Liver (tissue), 9 donors: ENCODE results near the gene ZNF777. TPM values are rescaled to one million over a fixed set of nuclear protein-coding genes. Genes with fewer than 3 reads are reported as not detected.

Experiments used
- DNase-seq: peaks from one replicate; pipeline ENCODE4 v3.0.0-alpha.2; 2017; ENCODE audit warnings: low spot score
- H3K27ac ChIP-seq, 2 donors: one replicate each; pipeline ENCODE4 v1.7.0; 2013; ENCODE audit warnings: inconsistent platforms in 2 of 2, low read length in 2 of 2, control low read depth in 1 of 2, low read depth in 1 of 2, mild to moderate bottlenecking in 1 of 2
- H3K27me3 ChIP-seq, 4 donors: one replicate each; pipeline versions ENCODE4 v1.6.1 to v1.7.0; 2013; ENCODE audit warnings: low read length in 3 of 4, inconsistent platforms in 1 of 4, mild to moderate bottlenecking in 1 of 4, moderate library complexity in 1 of 4; ENCODE audit not compliant: control insufficient read depth in 4 of 4, insufficient read depth in 4 of 4
- H3K36me3 ChIP-seq, 4 donors: one replicate each; pipeline versions ENCODE4 v1.6.1 to v1.7.0; 2013; ENCODE audit warnings: low read length in 3 of 4, mild to moderate bottlenecking in 3 of 4, low read depth in 1 of 4, moderate library complexity in 1 of 4; ENCODE audit not compliant: control insufficient read depth in 4 of 4, insufficient read depth in 3 of 4
- H3K4me1 ChIP-seq, 4 donors: one replicate each; pipeline versions ENCODE4 v1.6.1 to v1.7.0; 2013; ENCODE audit warnings: low read length in 3 of 4, mild to moderate bottlenecking in 3 of 4, moderate library complexity in 1 of 4; ENCODE audit not compliant: control insufficient read depth in 4 of 4, insufficient read depth in 4 of 4
- H3K4me3 ChIP-seq, 3 donors: one replicate each; pipeline versions ENCODE4 v1.6.1 to v1.7.0; 2013; ENCODE audit warnings: low read length in 3 of 3, control low read depth in 1 of 3, low read depth in 1 of 3, mild to moderate bottlenecking in 1 of 3
- H3K9ac ChIP-seq, 2 donors: one replicate each; pipeline ENCODE4 v1.7.0; 2013; ENCODE audit warnings: low read length in 2 of 2, mild to moderate bottlenecking in 2 of 2, moderate library complexity in 2 of 2, control low read depth in 1 of 2, low read depth in 1 of 2
- H3K9me3 ChIP-seq, 4 donors: one replicate each; pipeline versions ENCODE4 v1.6.1 to v1.7.0; 2013; ENCODE audit warnings: low read length in 3 of 4; ENCODE audit not compliant: control insufficient read depth in 4 of 4
- EGR1 ChIP-seq, 2 donors: IDR thresholded peaks; 2 replicates each; pipeline ENCODE4 v1.6.1; 2016 to 2018; ENCODE audit warnings: antibody characterized with exemption in 2 of 2, low read depth in 2 of 2
- FOXA1 ChIP-seq: IDR thresholded peaks from 2 replicates; pipeline ENCODE4 v1.6.1; 2016; ENCODE audit warnings: antibody characterized with exemption
- FOXA2 ChIP-seq: IDR thresholded peaks from 2 replicates; pipeline ENCODE4 v1.6.1; 2016; ENCODE audit warnings: antibody characterized with exemption
- GABPA ChIP-seq, 2 donors: IDR thresholded peaks in 1 of 2; conservative IDR thresholded peaks in 1 of 2; 2 replicates each; pipeline ENCODE4 v1.6.1; 2016; ENCODE audit warnings: antibody characterized with exemption in 2 of 2, mild to moderate bottlenecking in 1 of 2, moderate library complexity in 1 of 2
- HNF4A ChIP-seq, 2 donors: conservative IDR thresholded peaks; 2 replicates each; pipeline ENCODE4 v1.6.1; 2016; ENCODE audit warnings: antibody characterized with exemption in 2 of 2, mild to moderate bottlenecking in 2 of 2
- HNF4G ChIP-seq: IDR thresholded peaks from 2 replicates; pipeline ENCODE4 v1.6.1; 2016; ENCODE audit warnings: antibody characterized with exemption
- JUND ChIP-seq, 2 donors: IDR thresholded peaks; 2 replicates each; pipeline ENCODE4 v1.6.1; 2016; ENCODE audit warnings: antibody characterized with exemption in 2 of 2
- NR2F2 ChIP-seq: IDR thresholded peaks from 2 replicates; pipeline ENCODE4 v1.6.1; 2016; ENCODE audit warnings: antibody characterized with exemption
- RAD21 ChIP-seq, 2 donors: IDR thresholded peaks; 2 replicates each; pipeline ENCODE4 v1.6.1; 2016; ENCODE audit warnings: antibody characterized with exemption in 2 of 2, mild to moderate bottlenecking in 2 of 2
- REST ChIP-seq: IDR thresholded peaks from 2 replicates; pipeline ENCODE4 v1.6.1; 2016; ENCODE audit warnings: antibody characterized with exemption, mild to moderate bottlenecking
- RXRA ChIP-seq, 2 donors: IDR thresholded peaks; 2 replicates each; pipeline ENCODE4 v1.6.1; 2017 to 2018; ENCODE audit warnings: antibody characterized with exemption in 2 of 2, mild to moderate bottlenecking in 1 of 2
- SP1 ChIP-seq: IDR thresholded peaks from 2 replicates; pipeline ENCODE4 v1.6.1; 2018; ENCODE audit warnings: antibody characterized with exemption, mild to moderate bottlenecking
- TAF1 ChIP-seq: conservative IDR thresholded peaks from 2 replicates; pipeline ENCODE4 v1.6.1; 2016; ENCODE audit warnings: antibody characterized with exemption, mild to moderate bottlenecking
- YY1 ChIP-seq: IDR thresholded peaks from 2 replicates; pipeline ENCODE4 v1.6.1; 2016; ENCODE audit warnings: antibody characterized with exemption, mild to moderate bottlenecking
- ZBTB33 ChIP-seq: IDR thresholded peaks from 2 replicates; pipeline ENCODE4 v1.6.1; 2016; ENCODE audit warnings: antibody characterized with exemption
- WGBS: extraction: QIAGEN DNeasy Blood & Tissue Kit; methylation state at CpG from one replicate; pipeline ENCODE4 v1.1.7; 2013; 5-methylcytosine and 5-hydroxymethylcytosine counted together
- polyA plus RNA-seq, 2 donors: library from polyadenylated mRNA; stranded (reverse) in 1 of 2; unstranded in 1 of 2; fragments of 200-250 nt in 1 of 2; fragments of >200 nt in 1 of 2; fragmentation: Nextera tagmentation in 1 of 2; extraction: Ambion mirVana in 1 of 2; gene quantifications; one replicate each; pipeline versions ENCODE4 v1.2.1 to v1.2.3, GENCODE V29; 2013 to 2015
- total RNA-seq, 2 donors: library from RNA; depleted of rRNA; stranded (reverse); fragments of >200 nt; gene quantifications; one replicate each; pipeline ENCODE4 v1.2.3, GENCODE V29; 2014
- TF ChIP-seq, protein P1 (sequence below): IDR thresholded peaks from 2 replicates; pipeline ENCODE4 v1.6.1; 2016; ENCODE audit warnings: antibody characterized with exemption
- TF ChIP-seq, protein P2 (sequence below): fragments of 150-350 bp; IDR thresholded peaks from 2 replicates; pipeline ENCODE4 v1.5.1; 2017; ENCODE audit warnings: improper control_type of control experiment, low read depth, low read length; ENCODE audit not compliant: missing input control
- TF ChIP-seq, protein P3 (sequence below): IDR thresholded peaks from 2 replicates; pipeline ENCODE4 v1.6.1; 2016; ENCODE audit warnings: antibody characterized with exemption
- donor health status: healthy.
- donor health status: healthy.
- donor health status: healthy.
- donor health status: healthy.
- donor health status: healthy.

Gene ZNF777
- total and polyA plus RNA-seq, 4 donors: 0.22 to 5.7 (median 4.1) TPM

DNA sequence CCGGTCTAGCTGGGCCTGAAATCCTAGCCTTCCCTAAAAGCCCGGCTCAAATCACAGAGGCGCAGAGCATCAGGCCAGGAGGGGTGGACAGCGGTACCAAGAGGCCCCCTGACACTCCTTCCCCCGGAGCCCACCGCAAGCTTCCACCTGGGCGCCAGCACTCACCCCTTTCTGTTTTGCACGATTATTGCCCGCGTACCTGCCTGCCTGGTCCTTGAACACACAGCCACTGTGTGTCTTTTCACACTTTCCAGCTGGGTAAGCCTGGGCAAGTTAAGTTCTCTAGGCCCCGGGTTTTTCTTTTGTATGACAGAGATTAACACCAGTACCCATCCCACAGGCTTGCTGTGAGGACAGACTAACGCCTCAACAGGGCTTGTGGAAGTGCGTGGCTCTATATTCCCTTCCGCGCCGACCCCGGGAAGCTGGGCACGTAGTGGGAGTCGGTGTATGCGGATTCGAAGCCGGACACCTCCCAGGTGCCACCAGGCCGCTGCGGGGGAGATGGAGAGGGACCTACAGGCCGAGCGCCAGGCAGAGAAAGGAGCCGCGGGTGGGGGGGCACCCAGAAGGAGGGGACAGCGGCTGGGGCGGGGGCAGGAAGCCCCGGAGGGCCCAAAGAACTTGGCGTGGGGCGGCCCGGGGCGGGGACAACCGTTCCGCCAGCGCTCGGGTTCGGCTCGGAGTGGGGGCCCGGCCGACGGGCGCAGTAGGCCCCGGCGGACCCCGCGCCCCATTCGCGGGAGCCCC lies 36.0 kb upstream of the ZNF777 start (continued):
- TF ChIP-seq, protein P1, sequence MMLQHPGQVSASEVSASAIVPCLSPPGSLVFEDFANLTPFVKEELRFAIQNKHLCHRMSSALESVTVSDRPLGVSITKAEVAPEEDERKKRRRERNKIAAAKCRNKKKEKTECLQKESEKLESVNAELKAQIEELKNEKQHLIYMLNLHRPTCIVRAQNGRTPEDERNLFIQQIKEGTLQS: no peak
- TF ChIP-seq EGR1 (IDR thresholded peaks at IDR 0.05; ENCODE audit: low read depth in 2 of 2): no peak

GRCh38 chr7:149495785-149496641 lies 35.2 kb upstream of the ZNF777 start:
- TF ChIP-seq HNF4A (conservative IDR thresholded peaks at IDR 0.05): no peak
- TF ChIP-seq, protein P1: no peak
- TF ChIP-seq NR2F2: no peak
- DNase-seq: peak; percentile 74
- Histone ChIP-seq H3K27me3 (no peaks in the 10 kb centered on the region), H3K4me1 (peaks cover 4 to 32% (median 21%) of the 10 kb centered on the region in 4 donors), H3K4me3 (peak overlapping the region in 2 of 3 donors; percentile 31 to 95), H3K9ac (peak overlapping the region in 1 of 2 donors; percentile 7), H3K27ac (peak overlapping the region in 1 of 2 donors; percentile 77), H3K36me3 (peaks cover 10 to 27% (median 23%) of the 10 kb centered on the region in 4 donors), H3K9me3 (no peaks in the 10 kb centered on the region)
- 55% methylated on average over 13 of the region's 13 CpGs for WGBS

GRCh38 chr7:149494738-149495368 lies 34.0 kb upstream of the ZNF777 start:
- Histone ChIP-seq H3K9ac (no peak overlapping the region), H3K27ac (peak overlapping the region; percentile 17 to 24)
- 52% methylated on average over 6 of the region's 6 CpGs for WGBS

More at GRCh38 chr7:149494738-149495368, 34.0 kb upstream of the ZNF777 start:
- DNase-seq: no peak
- H3K9me3 ChIP-seq: no peaks in the 10 kb centered on the region
- TF ChIP-seq RAD21 (IDR thresholded peaks at IDR 0.05) (peak in 1 of 2 donors; percentile 25), EGR1 (IDR thresholded peaks at IDR 0.05; ENCODE audit: low read depth in 2 of 2) (no peak), FOXA2 (peak; percentile 80), SP1 (peak; percentile 14), ZBTB33 (peak; percentile 67), FOXA1 (peak; percentile 72), HNF4G (no peak), TAF1 (no peak), REST (no peak), NR2F2 (no peak), HNF4A (conservative IDR thresholded peaks at IDR 0.05) (peak in 1 of 2 donors; percentile 57), GABPA (IDR thresholded peaks at IDR 0.05 in 1 of 2, conservative IDR thresholded peaks at IDR 0.05 in 1 of 2) (peak in 1 of 2 donors; percentile 52), RXRA (IDR thresholded peaks at IDR 0.05) (peak in 1 of 2 donors; percentile 79), YY1 (peak; percentile 63), JUND (IDR thresholded peaks at IDR 0.05) (peak in 1 of 2 donors; percentile 29)
- TF ChIP-seq, protein P2, sequence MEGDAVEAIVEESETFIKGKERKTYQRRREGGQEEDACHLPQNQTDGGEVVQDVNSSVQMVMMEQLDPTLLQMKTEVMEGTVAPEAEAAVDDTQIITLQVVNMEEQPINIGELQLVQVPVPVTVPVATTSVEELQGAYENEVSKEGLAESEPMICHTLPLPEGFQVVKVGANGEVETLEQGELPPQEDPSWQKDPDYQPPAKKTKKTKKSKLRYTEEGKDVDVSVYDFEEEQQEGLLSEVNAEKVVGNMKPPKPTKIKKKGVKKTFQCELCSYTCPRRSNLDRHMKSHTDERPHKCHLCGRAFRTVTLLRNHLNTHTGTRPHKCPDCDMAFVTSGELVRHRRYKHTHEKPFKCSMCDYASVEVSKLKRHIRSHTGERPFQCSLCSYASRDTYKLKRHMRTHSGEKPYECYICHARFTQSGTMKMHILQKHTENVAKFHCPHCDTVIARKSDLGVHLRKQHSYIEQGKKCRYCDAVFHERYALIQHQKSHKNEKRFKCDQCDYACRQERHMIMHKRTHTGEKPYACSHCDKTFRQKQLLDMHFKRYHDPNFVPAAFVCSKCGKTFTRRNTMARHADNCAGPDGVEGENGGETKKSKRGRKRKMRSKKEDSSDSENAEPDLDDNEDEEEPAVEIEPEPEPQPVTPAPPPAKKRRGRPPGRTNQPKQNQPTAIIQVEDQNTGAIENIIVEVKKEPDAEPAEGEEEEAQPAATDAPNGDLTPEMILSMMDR: peak; percentile 12
- TF ChIP-seq, protein P1: no peak
- TF ChIP-seq, protein P3, sequence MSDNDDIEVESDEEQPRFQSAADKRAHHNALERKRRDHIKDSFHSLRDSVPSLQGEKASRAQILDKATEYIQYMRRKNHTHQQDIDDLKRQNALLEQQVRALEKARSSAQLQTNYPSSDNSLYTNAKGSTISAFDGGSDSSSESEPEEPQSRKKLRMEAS: peak; percentile 63
- H3K36me3 ChIP-seq: peaks cover 15 to 38% (median 27%) of the 10 kb centered on the region in 4 donors
- no peak overlapping the region for H3K4me3 ChIP-seq
- peaks cover 4 to 30% (median 21%) of the 10 kb centered on the region in 4 donors for H3K4me1 ChIP-seq
- no peaks in the 10 kb centered on the region for H3K27me3 ChIP-seq
